ENCODE results near the gene CLSTN1. TPM values are rescaled to one million over a fixed set of nuclear protein-coding genes. Genes with fewer than 3 reads are reported as not detected.
A peak's percentile ranks its signal among the peaks of the same experiment; 100 is the strongest.

The CLSTN1 gene
- total and polyA plus RNA-seq, 10 donors, result 28.8 to 70.7 (median 60.5) TPM

DNA sequence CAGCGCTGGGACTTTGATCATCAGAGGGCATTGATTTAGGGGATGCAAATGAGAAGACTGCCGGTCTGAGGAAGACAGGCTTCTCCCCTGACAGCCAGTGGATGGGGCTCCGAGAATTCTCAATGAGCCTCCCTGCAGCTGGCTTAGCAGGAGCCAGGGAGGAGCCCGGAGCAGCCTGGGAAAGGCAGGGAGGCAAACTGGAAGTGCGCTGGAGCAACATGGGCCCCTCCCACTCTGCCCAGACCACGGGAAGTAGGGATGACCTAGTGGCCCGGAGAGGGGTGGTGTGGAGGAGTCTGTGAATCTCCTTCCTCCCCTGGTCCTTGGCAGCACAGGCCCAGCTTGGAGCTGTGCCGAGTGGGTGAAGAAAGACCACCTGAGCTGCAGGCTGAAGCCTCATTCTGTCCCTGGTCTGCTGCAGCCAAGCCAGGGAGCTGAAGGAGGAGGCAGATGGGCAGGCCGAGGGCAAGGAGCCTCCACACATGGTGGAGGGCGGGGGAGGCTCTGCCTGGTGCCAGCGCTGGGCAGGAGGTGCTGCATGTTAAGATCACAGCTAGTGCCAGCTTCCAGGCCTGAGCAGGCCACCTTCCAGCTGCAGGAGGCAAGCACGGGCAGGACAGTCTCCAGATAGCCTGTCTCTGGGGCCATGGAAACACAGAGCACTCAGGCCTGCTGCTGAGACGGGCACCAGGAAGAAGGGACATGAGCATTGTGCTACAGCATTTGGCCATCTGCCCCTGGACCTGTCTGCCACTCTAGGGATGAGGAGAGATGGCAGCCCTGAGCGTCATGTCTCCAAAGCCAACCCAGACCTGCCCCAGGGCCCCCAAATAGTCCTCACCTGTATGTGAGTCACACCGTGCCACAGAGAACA is 12.2 kb upstream of the CLSTN1 start:
- H3K9me3 ChIP-seq, result no peaks in the 10 kb centered on the region
- intact Hi-C loops (cut with DNase I; ENCODE audit: low total_unique reads), result no loop called here
- peaks cover 0 to 5% (median 0%) of the 10 kb centered on the region in 7 donors for H3K27me3 ChIP-seq (replicated peaks in 1 of 7)
- WGBS, 5 donors, result 59 to 71% (median 65%) methylated on average over 10 to 15 of the region's 15 CpGs
- H3K27ac ChIP-seq, result peak overlapping the region in 3 of 8 donors; percentile 28 to 43 (median 37)
- H3K4me1 ChIP-seq, result peaks cover 0 to 23% (median 7%) of the 10 kb centered on the region in 6 donors
- no peak for DNase-seq
- TF ChIP-seq POLR2A (IDR thresholded peaks at IDR 0.05) (no peak), POLR2AphosphoS5 (IDR thresholded peaks at IDR 0.05) (no peak)
- TF ChIP-seq, protein P1, sequence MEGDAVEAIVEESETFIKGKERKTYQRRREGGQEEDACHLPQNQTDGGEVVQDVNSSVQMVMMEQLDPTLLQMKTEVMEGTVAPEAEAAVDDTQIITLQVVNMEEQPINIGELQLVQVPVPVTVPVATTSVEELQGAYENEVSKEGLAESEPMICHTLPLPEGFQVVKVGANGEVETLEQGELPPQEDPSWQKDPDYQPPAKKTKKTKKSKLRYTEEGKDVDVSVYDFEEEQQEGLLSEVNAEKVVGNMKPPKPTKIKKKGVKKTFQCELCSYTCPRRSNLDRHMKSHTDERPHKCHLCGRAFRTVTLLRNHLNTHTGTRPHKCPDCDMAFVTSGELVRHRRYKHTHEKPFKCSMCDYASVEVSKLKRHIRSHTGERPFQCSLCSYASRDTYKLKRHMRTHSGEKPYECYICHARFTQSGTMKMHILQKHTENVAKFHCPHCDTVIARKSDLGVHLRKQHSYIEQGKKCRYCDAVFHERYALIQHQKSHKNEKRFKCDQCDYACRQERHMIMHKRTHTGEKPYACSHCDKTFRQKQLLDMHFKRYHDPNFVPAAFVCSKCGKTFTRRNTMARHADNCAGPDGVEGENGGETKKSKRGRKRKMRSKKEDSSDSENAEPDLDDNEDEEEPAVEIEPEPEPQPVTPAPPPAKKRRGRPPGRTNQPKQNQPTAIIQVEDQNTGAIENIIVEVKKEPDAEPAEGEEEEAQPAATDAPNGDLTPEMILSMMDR (IDR thresholded peaks at IDR 0.05 in 8 of 11, conservative IDR thresholded peaks at IDR 0.05 in 3 of 11), result no peak
- H3K4me3 ChIP-seq, result peak overlapping the region in 1 of 8 donors; percentile 18
- no peaks in the 10 kb centered on the region for H3K36me3 ChIP-seq

GRCh38 chr1:9835404-9835757 is 11.6 kb upstream of the CLSTN1 start:
- peak overlapping the region in 1 of 8 donors; percentile 18 for H3K4me3 ChIP-seq
- no peak for DNase-seq
- peaks cover 0 to 23% (median 7%) of the 10 kb centered on the region in 6 donors for H3K4me1 ChIP-seq
- no peaks in the 10 kb centered on the region for H3K9me3 ChIP-seq
- H3K27ac ChIP-seq, result peak overlapping the region in 3 of 8 donors; percentile 28 to 43 (median 37)
- no peaks in the 10 kb centered on the region for H3K36me3 ChIP-seq
- TF ChIP-seq, protein P1 (IDR thresholded peaks at IDR 0.05 in 8 of 11, conservative IDR thresholded peaks at IDR 0.05 in 3 of 11), result no peak
- TF ChIP-seq POLR2AphosphoS5 (IDR thresholded peaks at IDR 0.05) (no peak), POLR2A (IDR thresholded peaks at IDR 0.05) (no peak)
- peaks cover 0 to 5% (median 0%) of the 10 kb centered on the region in 7 donors for H3K27me3 ChIP-seq (replicated peaks in 1 of 7)
- intact Hi-C loops (cut with DNase I; ENCODE audit: low total_unique reads), result no loop called here
- WGBS, 5 donors, result 59 to 75% (median 74%) methylated on average over 8 to 9 of the region's 9 CpGs

DNA sequence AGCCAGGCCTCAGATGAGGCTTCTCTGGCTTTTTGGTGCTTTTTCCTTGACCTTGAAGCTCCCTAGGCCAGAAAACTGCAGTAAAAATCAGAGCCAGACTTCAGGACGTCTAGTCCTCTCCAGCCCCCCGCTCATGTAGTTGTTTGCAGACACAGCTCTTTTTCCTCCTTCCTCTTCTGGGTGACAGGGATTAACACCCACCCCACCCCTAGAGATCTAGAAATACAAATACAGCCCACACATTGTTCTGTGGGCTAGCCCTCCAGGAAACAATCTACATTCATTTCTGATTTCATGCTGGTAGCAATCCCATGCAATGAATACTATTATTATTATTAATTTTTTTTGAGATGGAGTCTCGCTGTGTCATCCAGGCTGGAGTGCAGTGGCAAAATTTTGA is 9.9 kb upstream of the CLSTN1 start:
- intact Hi-C loops (cut with DNase I; ENCODE audit: low total_unique reads), result no loop called here
- H3K36me3 ChIP-seq, result no peaks in the 10 kb centered on the region
- H3K4me1 ChIP-seq, result peaks cover 0 to 23% (median 7%) of the 10 kb centered on the region in 6 donors
- WGBS, 5 donors, result 71 to 84% (median 80%) methylated on average over 3 of the region's 3 CpGs
- peaks cover 0 to 5% (median 0%) of the 10 kb centered on the region in 7 donors for H3K27me3 ChIP-seq (replicated peaks in 1 of 7)
- TF ChIP-seq, protein P1 (IDR thresholded peaks at IDR 0.05 in 8 of 11, conservative IDR thresholded peaks at IDR 0.05 in 3 of 11), result no peak
- no peak for TF ChIP-seq POLR2A (IDR thresholded peaks at IDR 0.05)
- TF ChIP-seq POLR2AphosphoS5 (IDR thresholded peaks at IDR 0.05), result no peak
- no peak overlapping the region for H3K27ac ChIP-seq
- no peak for DNase-seq
- H3K9me3 ChIP-seq, result no peaks in the 10 kb centered on the region
- H3K4me3 ChIP-seq, result no peak overlapping the region

GRCh38 chr1:9827558-9828185 is 3.9 kb upstream of the CLSTN1 start:
- H3K27me3 ChIP-seq (replicated peaks in 1 of 7), result peaks cover 0 to 14% (median 0%) of the 10 kb centered on the region in 7 donors
- H3K9me3 ChIP-seq, result no peaks in the 10 kb centered on the region
- DNase-seq, result peak; percentile 78
- H3K4me1 ChIP-seq, result peaks cover 9 to 33% (median 23%) of the 10 kb centered on the region in 6 donors
- intact Hi-C loops (cut with DNase I; ENCODE audit: low total_unique reads), result no loop called here
- WGBS, 5 donors, result 63 to 78% (median 66%) methylated on average over 23 to 24 of the region's 24 CpGs
- no peaks in the 10 kb centered on the region for H3K36me3 ChIP-seq
- no peak overlapping the region for H3K27ac ChIP-seq
- TF ChIP-seq POLR2A (IDR thresholded peaks at IDR 0.05) (no peak), POLR2AphosphoS5 (IDR thresholded peaks at IDR 0.05) (no peak)
- TF ChIP-seq, protein P1 (IDR thresholded peaks at IDR 0.05 in 8 of 11, conservative IDR thresholded peaks at IDR 0.05 in 3 of 11), result peak in 3 of 11 experiments; percentile 10 to 35 (median 18)
- no peak overlapping the region for H3K4me3 ChIP-seq

All from spleen (tissue), 11 donors.